Lower leg skin (tissue), 3 donors: ENCODE results near the gene TMEM37.

Experiments used
- CTCF ChIP-seq, 3 donors: fragments of 450-650 bp; IDR thresholded peaks; one replicate each; pipeline ENCODE4 v1.5.1; 2016; ENCODE audit warnings: antibody characterized with exemption in 3 of 3, mild to moderate bottlenecking in 3 of 3, moderate library complexity in 2 of 3
- POLR2A ChIP-seq, 2 donors: fragments of 450-650 bp; IDR thresholded peaks; one replicate each; pipeline ENCODE4 v1.6.1; 2016 to 2017; ENCODE audit warnings: antibody characterized with exemption in 2 of 2, mild to moderate bottlenecking in 1 of 2, moderate library complexity in 1 of 2

GRCh38 chr2:119434664-119435063 is 3.0 kb downstream of the TMEM37 start:
- TF ChIP-seq POLR2A (IDR thresholded peaks at IDR 0.05): no peak
- TF ChIP-seq CTCF (IDR thresholded peaks at IDR 0.05): no peak
